H1 (cell line): ENCODE measurements around the gene LPP. TPM values are rescaled to one million over a fixed set of nuclear protein-coding genes. Genes with fewer than 3 reads are reported as not detected.

Source experiments
- CREB1 ChIP-seq: IDR thresholded peaks from 2 replicates; pipeline ENCODE4 v1.6.1; 2012; ENCODE audit warnings: inconsistent platforms
- GABPA ChIP-seq: IDR thresholded peaks from 2 replicates; pipeline ENCODE4 v1.6.1; 2011; ENCODE audit warnings: mild to moderate bottlenecking, low read length, moderate library complexity, borderline replicate concordance; ENCODE audit not compliant: insufficient read depth
- HDAC6 ChIP-seq: IDR thresholded peaks from one replicate; pipeline ENCODE4 v1.7.1; 2012; ENCODE audit warnings: low read depth, mild to moderate bottlenecking, inconsistent platforms, low read length, moderate library complexity
- SIX5 ChIP-seq: IDR thresholded peaks from 2 replicates; pipeline ENCODE4 v1.6.1; 2011; ENCODE audit warnings: mild to moderate bottlenecking, low read depth, low read length
- TAF7 ChIP-seq: optimal IDR thresholded peaks from 2 replicates; pipeline ENCODE3; 2011; ENCODE audit warnings: low read depth, mild to moderate bottlenecking, inconsistent platforms, low read length, moderate library complexity, borderline replicate concordance
- polyA plus RNA-seq, 7 experiments: library from polyadenylated mRNA; depleted of rRNA in 3 of 7; stranded (reverse) in 5 of 7; unstranded in 2 of 7; fragments of >200 nt in 5 of 7; fragments of 200-250 nt in 2 of 7; gene quantifications; 1 replicate in 5 of 7; 2 replicates in 1 of 7; 4 replicates in 1 of 7; pipeline versions ENCODE4 v1.2.1 to v1.2.3, GENCODE V29; 2011 to 2013; ENCODE audit warnings: missing spikeins in 2 of 7, mixed read lengths in 2 of 7
- total RNA-seq: library from RNA; stranded (reverse); fragmentation: NEBNext Ultra II Directional; extraction: Animal tissue kit (Norgen Biotek cat#: 25700); gene quantifications from 2 replicates; pipeline ENCODE4 v1.2.1, GENCODE V29; 2021
- TF ChIP-seq, protein P1 (sequence below), 3 experiments: IDR thresholded peaks; 1 replicate in 2 of 3; 2 replicates in 1 of 3; pipeline versions ENCODE4 v1.5.1 to v1.6.1; 2011; ENCODE audit warnings: low read length in 3 of 3, mild to moderate bottlenecking in 3 of 3, inconsistent platforms in 2 of 3, low read depth in 1 of 3, moderate library complexity in 1 of 3; ENCODE audit not compliant: insufficient read depth in 1 of 3; ENCODE audit errors: control extremely low read depth in 1 of 3

Gene LPP
- total and polyA plus RNA-seq, 2 of the 8 experiments (the other 6 are each of a cell fraction or from before 2014, with no cell fraction given), result 10.0 to 53.3 TPM

- TF ChIP-seq HDAC6 (no peak), CREB1 (no peak), TAF7 (no peak), SIX5 (no peak), GABPA (no peak)
- TF ChIP-seq, protein P1, sequence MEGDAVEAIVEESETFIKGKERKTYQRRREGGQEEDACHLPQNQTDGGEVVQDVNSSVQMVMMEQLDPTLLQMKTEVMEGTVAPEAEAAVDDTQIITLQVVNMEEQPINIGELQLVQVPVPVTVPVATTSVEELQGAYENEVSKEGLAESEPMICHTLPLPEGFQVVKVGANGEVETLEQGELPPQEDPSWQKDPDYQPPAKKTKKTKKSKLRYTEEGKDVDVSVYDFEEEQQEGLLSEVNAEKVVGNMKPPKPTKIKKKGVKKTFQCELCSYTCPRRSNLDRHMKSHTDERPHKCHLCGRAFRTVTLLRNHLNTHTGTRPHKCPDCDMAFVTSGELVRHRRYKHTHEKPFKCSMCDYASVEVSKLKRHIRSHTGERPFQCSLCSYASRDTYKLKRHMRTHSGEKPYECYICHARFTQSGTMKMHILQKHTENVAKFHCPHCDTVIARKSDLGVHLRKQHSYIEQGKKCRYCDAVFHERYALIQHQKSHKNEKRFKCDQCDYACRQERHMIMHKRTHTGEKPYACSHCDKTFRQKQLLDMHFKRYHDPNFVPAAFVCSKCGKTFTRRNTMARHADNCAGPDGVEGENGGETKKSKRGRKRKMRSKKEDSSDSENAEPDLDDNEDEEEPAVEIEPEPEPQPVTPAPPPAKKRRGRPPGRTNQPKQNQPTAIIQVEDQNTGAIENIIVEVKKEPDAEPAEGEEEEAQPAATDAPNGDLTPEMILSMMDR (IDR thresholded peaks at IDR 0.05; ENCODE audit: control extremely low read depth in 1 of 3, insufficient read depth in 1 of 3, low read depth in 1 of 3, low read length in 3 of 3), result no peak
- TF ChIP-seq, all 59 proteins: peak for 0
Observed at GRCh38 chr3:188589071-188589470, 435.1 kb downstream of the LPP start (continued).
